ENCODE results near the gene PROX1. TPM values are rescaled to one million over a fixed set of nuclear protein-coding genes. Genes with fewer than 3 reads are reported as not detected.

The PROX1 gene
- total RNA-seq, 1 donor from 2014 or later = under 0.01 TPM

DNA sequence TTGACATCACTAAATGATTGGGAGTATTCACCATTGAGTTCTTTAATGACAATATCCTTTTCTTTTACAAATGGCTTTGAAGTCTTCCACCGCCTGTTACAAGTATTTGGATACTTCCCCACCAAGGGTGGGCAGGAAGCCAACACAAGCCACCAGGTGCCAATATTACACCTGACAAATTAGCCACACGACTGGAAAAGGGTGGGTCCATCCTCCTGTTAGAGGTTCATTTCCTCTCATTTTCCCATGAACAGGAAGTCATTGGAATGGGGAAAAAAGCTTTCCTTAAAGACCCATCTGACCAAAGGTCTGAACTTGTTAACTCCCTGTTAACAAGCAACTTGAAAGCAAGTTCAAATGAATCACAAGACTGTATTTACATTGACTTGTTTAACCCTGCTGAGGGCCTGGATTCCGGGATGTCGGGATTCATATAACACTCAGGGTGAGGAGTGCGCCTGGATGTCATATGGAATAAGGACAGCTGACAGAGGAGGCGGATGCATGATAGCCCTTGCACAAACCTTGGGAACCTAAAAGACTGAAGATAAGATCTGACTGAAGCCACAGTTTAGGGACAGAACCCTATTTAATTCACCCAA lies 40.5 kb upstream of the PROX1 start:
- FAIRE-seq = peak; percentile 43
- Histone ChIP-seq H3K27me3 (ENCODE audit: control insufficient read depth, insufficient read depth, low read length) (peaks cover 5% of the 10 kb centered on the region), H3K4me3 (ENCODE audit: low read depth, low read length) (no peak overlapping the region), H3K36me3 (ENCODE audit: control insufficient read depth, insufficient read depth, low read length) (no peaks in the 10 kb centered on the region)
- DNase-seq (ENCODE audit: low read depth) = peak; percentile 15
- TF ChIP-seq, protein P1, sequence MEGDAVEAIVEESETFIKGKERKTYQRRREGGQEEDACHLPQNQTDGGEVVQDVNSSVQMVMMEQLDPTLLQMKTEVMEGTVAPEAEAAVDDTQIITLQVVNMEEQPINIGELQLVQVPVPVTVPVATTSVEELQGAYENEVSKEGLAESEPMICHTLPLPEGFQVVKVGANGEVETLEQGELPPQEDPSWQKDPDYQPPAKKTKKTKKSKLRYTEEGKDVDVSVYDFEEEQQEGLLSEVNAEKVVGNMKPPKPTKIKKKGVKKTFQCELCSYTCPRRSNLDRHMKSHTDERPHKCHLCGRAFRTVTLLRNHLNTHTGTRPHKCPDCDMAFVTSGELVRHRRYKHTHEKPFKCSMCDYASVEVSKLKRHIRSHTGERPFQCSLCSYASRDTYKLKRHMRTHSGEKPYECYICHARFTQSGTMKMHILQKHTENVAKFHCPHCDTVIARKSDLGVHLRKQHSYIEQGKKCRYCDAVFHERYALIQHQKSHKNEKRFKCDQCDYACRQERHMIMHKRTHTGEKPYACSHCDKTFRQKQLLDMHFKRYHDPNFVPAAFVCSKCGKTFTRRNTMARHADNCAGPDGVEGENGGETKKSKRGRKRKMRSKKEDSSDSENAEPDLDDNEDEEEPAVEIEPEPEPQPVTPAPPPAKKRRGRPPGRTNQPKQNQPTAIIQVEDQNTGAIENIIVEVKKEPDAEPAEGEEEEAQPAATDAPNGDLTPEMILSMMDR (IDR thresholded peaks at IDR 0.05; ENCODE audit: insufficient read depth, low read length, severe bottlenecking) = no peak

DNA sequence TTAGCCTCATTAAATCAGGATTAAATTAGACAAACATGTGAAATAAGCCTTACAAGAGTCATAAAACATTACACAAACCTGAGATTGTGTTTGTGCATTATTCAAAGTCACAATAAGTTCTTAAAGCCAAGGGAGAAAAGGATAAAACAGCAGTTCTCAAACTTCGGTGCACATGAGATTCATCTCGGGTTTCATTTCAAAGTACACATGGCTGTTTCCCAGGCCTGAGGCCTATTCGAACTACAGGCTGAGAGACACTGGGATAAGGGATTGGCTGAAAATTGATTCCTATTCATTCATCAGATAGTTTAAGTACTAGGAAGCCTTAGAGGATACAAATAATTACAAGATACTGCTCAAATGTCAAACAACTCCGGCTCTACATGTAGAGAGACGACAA lies 35.9 kb upstream of the PROX1 start:
- DNase-seq (ENCODE audit: low read depth) (no peak), FAIRE-seq (no peak)
- H3K36me3 ChIP-seq (ENCODE audit: control insufficient read depth, insufficient read depth, low read length) = no peaks in the 10 kb centered on the region
- H3K4me3 ChIP-seq (ENCODE audit: low read depth, low read length) = no peak overlapping the region
- H3K27me3 ChIP-seq (ENCODE audit: control insufficient read depth, insufficient read depth, low read length) = peaks cover 5% of the 10 kb centered on the region
- TF ChIP-seq, protein P1 (IDR thresholded peaks at IDR 0.05; ENCODE audit: insufficient read depth, low read length, severe bottlenecking) = no peak

DNA sequence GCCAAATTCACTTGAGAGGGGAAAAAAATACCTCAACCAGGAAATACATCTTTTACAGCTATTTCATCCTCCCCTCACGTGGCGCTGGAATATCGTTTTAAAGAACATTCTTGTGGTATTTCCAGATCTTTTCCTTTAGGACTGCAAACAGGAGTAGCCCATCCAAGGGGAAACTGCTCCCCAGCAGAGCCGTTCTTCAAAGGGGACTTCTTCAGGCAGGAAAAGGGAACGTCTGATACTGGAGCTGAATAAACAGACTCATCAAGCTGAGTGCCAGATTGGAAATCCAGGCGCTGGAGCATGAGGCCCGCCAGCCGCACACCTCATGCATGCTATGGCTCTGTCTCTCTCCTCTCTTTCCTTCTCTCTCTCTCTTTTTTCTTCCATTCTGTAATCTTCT lies 34.0 kb upstream of the PROX1 start:
- Histone ChIP-seq H3K4me3 (ENCODE audit: low read depth, low read length) (no peak overlapping the region), H3K27me3 (ENCODE audit: control insufficient read depth, insufficient read depth, low read length) (peaks cover 5% of the 10 kb centered on the region), H3K36me3 (ENCODE audit: control insufficient read depth, insufficient read depth, low read length) (no peaks in the 10 kb centered on the region)
- FAIRE-seq (no peak), DNase-seq (ENCODE audit: low read depth) (no peak)
- TF ChIP-seq, protein P1 (IDR thresholded peaks at IDR 0.05; ENCODE audit: insufficient read depth, low read length, severe bottlenecking) = no peak

DNA sequence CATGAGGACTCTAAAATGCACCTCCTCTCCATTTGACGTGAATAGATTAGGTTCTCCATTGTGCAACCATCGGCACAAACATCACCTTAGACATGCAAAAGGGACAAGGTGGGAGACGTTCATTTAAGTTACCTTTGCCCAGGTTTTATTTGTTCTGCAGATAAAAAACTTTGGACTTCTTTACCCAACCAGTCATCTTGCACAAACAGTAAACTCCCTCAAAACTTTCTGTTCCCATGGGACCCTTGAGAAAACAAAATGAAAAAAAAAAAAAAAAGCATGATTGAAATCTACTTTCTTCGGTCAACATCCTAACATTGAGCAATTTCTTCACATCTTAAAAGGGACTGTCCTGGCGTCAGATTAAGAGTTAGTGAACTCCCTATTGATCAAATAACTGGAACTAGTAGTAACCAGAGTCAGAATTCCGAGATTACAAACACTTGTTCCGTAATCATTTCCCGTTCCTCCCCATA lies 31.4 kb upstream of the PROX1 start:
- H3K27me3 ChIP-seq (ENCODE audit: control insufficient read depth, insufficient read depth, low read length) = no peaks in the 10 kb centered on the region
- H3K36me3 ChIP-seq (ENCODE audit: control insufficient read depth, insufficient read depth, low read length) = no peaks in the 10 kb centered on the region
- DNase-seq (ENCODE audit: low read depth) (no peak), FAIRE-seq (no peak)
- no peak overlapping the region for H3K4me3 ChIP-seq (ENCODE audit: low read depth, low read length)
- TF ChIP-seq, protein P1 (IDR thresholded peaks at IDR 0.05; ENCODE audit: insufficient read depth, low read length, severe bottlenecking) = no peak

DNA sequence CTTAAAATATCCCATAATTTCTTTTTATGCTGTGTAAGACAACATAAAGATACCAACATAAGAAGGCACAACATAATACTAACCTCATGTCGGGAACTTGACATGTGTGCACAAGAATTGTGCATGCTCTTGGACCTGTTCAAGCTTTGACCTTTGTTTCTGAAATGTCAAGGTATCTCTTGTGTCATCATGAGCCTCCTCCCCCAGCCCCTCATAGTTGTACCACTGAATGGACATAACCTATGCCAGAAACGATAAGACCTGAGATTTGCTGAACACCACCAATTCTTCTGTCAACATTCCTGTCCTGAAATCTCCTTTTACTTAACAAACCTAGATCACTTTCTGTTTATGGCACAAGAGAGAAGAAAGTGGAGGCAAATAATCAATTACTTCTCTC lies 29.4 kb upstream of the PROX1 start:
- DNase-seq (ENCODE audit: low read depth) (no peak), FAIRE-seq (peak; percentile 85)
- H3K4me3 ChIP-seq (ENCODE audit: low read depth, low read length) = no peak overlapping the region
- H3K27me3 ChIP-seq (ENCODE audit: control insufficient read depth, insufficient read depth, low read length) = no peaks in the 10 kb centered on the region
- H3K36me3 ChIP-seq (ENCODE audit: control insufficient read depth, insufficient read depth, low read length) = no peaks in the 10 kb centered on the region
- TF ChIP-seq, protein P1 (IDR thresholded peaks at IDR 0.05; ENCODE audit: insufficient read depth, low read length, severe bottlenecking) = no peak

DNA sequence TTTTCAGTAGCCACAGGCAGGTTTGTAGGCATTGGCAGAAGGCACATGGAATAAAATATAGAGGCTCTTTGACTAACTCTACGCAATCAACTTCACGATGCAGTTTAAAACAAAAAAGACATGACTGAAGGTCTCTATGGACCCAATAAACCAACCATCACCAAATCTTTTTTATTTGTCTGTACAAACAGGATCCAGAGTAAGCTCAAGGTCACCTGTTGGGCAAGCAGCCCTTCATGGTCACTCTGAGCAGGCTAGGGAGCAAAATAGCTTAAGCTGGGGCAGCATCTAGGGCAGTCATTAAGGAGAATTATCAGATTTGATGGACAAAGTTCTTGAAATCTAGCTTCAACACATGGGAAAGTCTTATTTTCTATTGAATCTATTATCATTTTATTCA lies 26.8 kb upstream of the PROX1 start:
- no peaks in the 10 kb centered on the region for H3K36me3 ChIP-seq (ENCODE audit: control insufficient read depth, insufficient read depth, low read length)
- H3K4me3 ChIP-seq (ENCODE audit: low read depth, low read length) = no peak overlapping the region
- H3K27me3 ChIP-seq (ENCODE audit: control insufficient read depth, insufficient read depth, low read length) = no peaks in the 10 kb centered on the region
- no peak for DNase-seq (ENCODE audit: low read depth)
- no peak for FAIRE-seq
- TF ChIP-seq, protein P1 (IDR thresholded peaks at IDR 0.05; ENCODE audit: insufficient read depth, low read length, severe bottlenecking) = no peak
